CD4-positive, alpha-beta T cell treated with Interleukin-17A for 4 hours (primary cell): ENCODE measurements around the gene CCDC187.
A peak's percentile ranks its signal among the peaks of the same experiment; 100 is the strongest.

Experiments
- DNase-seq: peaks from one replicate; pipeline ENCODE4 v3.0.0-alpha.2; 2020; ENCODE audit warnings: mixed read lengths

CCDC187 gene

GRCh38 chr9:136339173-136339957 is 35.5 kb upstream of the CCDC187 start:
- DNase-seq = peak; percentile 48

GRCh38 chr9:136338511-136338910 is 34.6 kb upstream of the CCDC187 start:
- no peak for DNase-seq

GRCh38 chr9:136337416-136338395 is 33.8 kb upstream of the CCDC187 start:
- no peak for DNase-seq

GRCh38 chr9:136336881-136337280 is 33.0 kb upstream of the CCDC187 start:
- no peak for DNase-seq

- no peak for DNase-seq
These were observed 32.4 kb upstream of the CCDC187 start for GRCh38 chr9:136336156-136336870.

- no peak for DNase-seq
These were observed 31.6 kb upstream of the CCDC187 start for GRCh38 chr9:136335296-136336155.

GRCh38 chr9:136334541-136334940 is 30.6 kb upstream of the CCDC187 start:
- no peak for DNase-seq

GRCh38 chr9:136333486-136333885 is 29.6 kb upstream of the CCDC187 start:
- no peak for DNase-seq

GRCh38 chr9:136333045-136333444 is 29.2 kb upstream of the CCDC187 start:
- DNase-seq = no peak

- DNase-seq = no peak
These were observed 28.6 kb upstream of the CCDC187 start for GRCh38 chr9:136332482-136332983.

GRCh38 chr9:136331556-136332481 is 27.9 kb upstream of the CCDC187 start:
- DNase-seq = no peak

- no peak for DNase-seq
These were observed 27.1 kb upstream of the CCDC187 start for GRCh38 chr9:136331030-136331429.

- no peak for DNase-seq
These were observed 26.6 kb upstream of the CCDC187 start for GRCh38 chr9:136330406-136330990.

GRCh38 chr9:136329636-136330405 is 25.9 kb upstream of the CCDC187 start:
- DNase-seq = no peak

- DNase-seq = no peak
These were observed 25.3 kb upstream of the CCDC187 start for GRCh38 chr9:136329211-136329627.

GRCh38 chr9:136328622-136329041 is 24.7 kb upstream of the CCDC187 start:
- no peak for DNase-seq

GRCh38 chr9:136328011-136328621 is 24.2 kb upstream of the CCDC187 start:
- no peak for DNase-seq

- peak; percentile 68 for DNase-seq
These were observed 23.5 kb upstream of the CCDC187 start, which contains the start of gene GPSM1 for GRCh38 chr9:136327304-136327974. Gene GPSM1, plus strand, starts transcription at chr9:136327539. Its CDS starts 157 bp downstream, at chr9:136327696.
